PC-9 (cell line): ENCODE measurements around the gene CTSE. TPM values are rescaled to one million over a fixed set of nuclear protein-coding genes. Genes with fewer than 3 reads are reported as not detected.
"Not testable (repeated sequence)": the region's sequence is repeated elsewhere in the genome, so short reads cannot be mapped to it uniquely, and the experiment has no call there.

ENCODE experiments used
- BruUV-seq: library from RNA; stranded (reverse); fragments of 400-500 nt; replicated peaks from 2 replicates; lab custom pipeline; 2021; lab: Mats Ljungman, UMichigan
- CTCF ChIA-PET: fragments of 300-600 bp; sonication (Branson Sonifier 250); formaldehyde crosslinking; loops from one replicate; lab custom pipeline; 2022; ENCODE audit warnings: antibody characterized with exemption; lab: Charles Lee
- POLR2A ChIA-PET: fragments of 300-600 bp; sonication (Branson Sonifier 250); formaldehyde crosslinking; loops from one replicate; lab custom pipeline; 2022; ENCODE audit warnings: antibody characterized with exemption; ENCODE audit not compliant: unreplicated experiment; lab: Charles Lee
- DNase-seq, 2 experiments: peaks; one replicate each; pipeline versions ENCODE4 v3.0.0 to v3.0.0-alpha.2; 2015 to 2022; ENCODE audit warnings: mixed read lengths in 1 of 2
- H2AFZ ChIP-seq: fragments of 200-600 bp; sonication (generic); 2 replicates; pipeline ENCODE4 v1.8.1; 2017; ENCODE audit warnings: antibody characterized with exemption
- H3F3A ChIP-seq: fragments of 200-600 bp; sonication (generic); 2 replicates; pipeline ENCODE4 v1.8.1; 2017; ENCODE audit warnings: antibody characterized with exemption, mild to moderate bottlenecking, low read depth; ENCODE audit not compliant: insufficient read depth
- H3K27ac ChIP-seq: fragments of 200-600 bp; sonication (generic); 2 replicates; pipeline ENCODE4 v1.6.1; 2016; ENCODE audit warnings: mixed run types
- H3K27me3 ChIP-seq: fragments of 200-600 bp; sonication (generic); 2 replicates; pipeline ENCODE4 v1.6.1; 2016; ENCODE audit warnings: low read depth, mixed run types; ENCODE audit not compliant: insufficient read depth
- H3K36me3 ChIP-seq: fragments of 200-600 bp; sonication (generic); 2 replicates; pipeline ENCODE4 v1.6.1; 2016; ENCODE audit warnings: low read depth, mixed run types
- H3K4me1 ChIP-seq: fragments of 200-600 bp; sonication (generic); replicated peaks from 2 replicates; pipeline ENCODE4 v1.6.1; 2016; ENCODE audit warnings: mixed run types; ENCODE audit not compliant: insufficient read depth
- H3K4me2 ChIP-seq: fragments of 200-600 bp; sonication (generic); 2 replicates; pipeline ENCODE4 v1.6.1; 2017; ENCODE audit warnings: mixed run types
- H3K4me3 ChIP-seq: fragments of 200-600 bp; sonication (generic); 2 replicates; pipeline ENCODE4 v1.6.1; 2016; ENCODE audit warnings: mixed run types
- H3K79me2 ChIP-seq: fragments of 200-600 bp; sonication (generic); 2 replicates; pipeline ENCODE4 v1.6.1; 2017; ENCODE audit warnings: low read depth, mixed run types
- H3K9me2 ChIP-seq: fragments of 200-600 bp; sonication (generic); 2 replicates; pipeline ENCODE4 v1.8.1; 2017; ENCODE audit warnings: mild to moderate bottlenecking; ENCODE audit not compliant: insufficient read depth
- H3K9me3 ChIP-seq: fragments of 200-600 bp; sonication (generic); 2 replicates; pipeline ENCODE4 v1.8.1; 2016; ENCODE audit warnings: low read depth; ENCODE audit not compliant: insufficient read depth
- H4K20me1 ChIP-seq: fragments of 200-600 bp; sonication (generic); 2 replicates; pipeline ENCODE4 v1.8.1; 2017; ENCODE audit not compliant: insufficient read depth
- EZH2 ChIP-seq: fragments of 200-600 bp; sonication (generic); IDR thresholded peaks from 2 replicates; pipeline ENCODE4 v1.8.0; 2017; ENCODE audit warnings: antibody characterized with exemption, low read depth
- intact Hi-C: fragments of 100-400 bp; cut with micrococcal nuclease; formaldehyde crosslinking; loops from one replicate; pipeline ENCODE4 v1.10.0; 2022; ENCODE audit not compliant: unreplicated experiment
- total RNA-seq: library from RNA; stranded (reverse); gene quantifications from 2 replicates; pipeline ENCODE4 v1.2.3, GENCODE V29; 2021
- TF ChIP-seq, protein P1 (sequence below): fragments of 200-600 bp; sonication (generic); conservative IDR thresholded peaks from 2 replicates; pipeline ENCODE4 v1.6.1; 2017; ENCODE audit warnings: mixed run types, antibody characterized with exemption, mild to moderate bottlenecking, moderate library complexity

CTSE gene
- total RNA-seq, 1 experiment from 2014 or later = 1.2 TPM

DNA sequence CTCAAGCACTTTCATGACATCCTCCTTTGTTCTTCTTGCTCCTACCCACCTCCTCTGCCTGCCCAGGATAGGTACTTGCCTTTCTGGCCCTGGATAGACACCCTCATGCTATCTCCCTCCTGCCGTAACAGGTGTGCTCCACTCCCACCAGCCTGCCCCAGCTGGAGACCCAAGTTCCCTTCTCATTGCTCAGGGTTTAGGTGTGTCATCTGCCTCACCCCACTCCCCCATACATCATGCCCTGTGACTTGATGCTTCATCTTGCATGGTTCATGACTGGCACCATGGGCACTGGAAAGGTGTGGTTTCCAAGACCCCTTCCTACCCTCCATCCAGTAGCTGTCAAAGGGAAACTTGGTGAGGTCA is 35.2 kb upstream of the CTSE start:
- H3K4me3 ChIP-seq = no peak overlapping the region
- no peak for DNase-seq
- H4K20me1 ChIP-seq = no peaks in the 10 kb centered on the region
- H3K4me1 ChIP-seq = no peaks in the 10 kb centered on the region
- CTCF ChIA-PET = no interaction called here
- no TSS peak for BruUV-seq
- no peak overlapping the region for H2AFZ ChIP-seq
- TF ChIP-seq, protein P1, sequence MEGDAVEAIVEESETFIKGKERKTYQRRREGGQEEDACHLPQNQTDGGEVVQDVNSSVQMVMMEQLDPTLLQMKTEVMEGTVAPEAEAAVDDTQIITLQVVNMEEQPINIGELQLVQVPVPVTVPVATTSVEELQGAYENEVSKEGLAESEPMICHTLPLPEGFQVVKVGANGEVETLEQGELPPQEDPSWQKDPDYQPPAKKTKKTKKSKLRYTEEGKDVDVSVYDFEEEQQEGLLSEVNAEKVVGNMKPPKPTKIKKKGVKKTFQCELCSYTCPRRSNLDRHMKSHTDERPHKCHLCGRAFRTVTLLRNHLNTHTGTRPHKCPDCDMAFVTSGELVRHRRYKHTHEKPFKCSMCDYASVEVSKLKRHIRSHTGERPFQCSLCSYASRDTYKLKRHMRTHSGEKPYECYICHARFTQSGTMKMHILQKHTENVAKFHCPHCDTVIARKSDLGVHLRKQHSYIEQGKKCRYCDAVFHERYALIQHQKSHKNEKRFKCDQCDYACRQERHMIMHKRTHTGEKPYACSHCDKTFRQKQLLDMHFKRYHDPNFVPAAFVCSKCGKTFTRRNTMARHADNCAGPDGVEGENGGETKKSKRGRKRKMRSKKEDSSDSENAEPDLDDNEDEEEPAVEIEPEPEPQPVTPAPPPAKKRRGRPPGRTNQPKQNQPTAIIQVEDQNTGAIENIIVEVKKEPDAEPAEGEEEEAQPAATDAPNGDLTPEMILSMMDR = no peak
- no peak for TF ChIP-seq EZH2
- H3K9me3 ChIP-seq = no peaks in the 10 kb centered on the region
- H3F3A ChIP-seq = no peaks in the 10 kb centered on the region
- H3K27me3 ChIP-seq = no peaks in the 10 kb centered on the region
- H3K79me2 ChIP-seq = no peaks in the 10 kb centered on the region
- intact Hi-C loops = no loop called here
- H3K9me2 ChIP-seq = no peaks in the 10 kb centered on the region
- H3K27ac ChIP-seq = no peak overlapping the region
- POLR2A ChIA-PET = no interaction called here
- no peak overlapping the region for H3K4me2 ChIP-seq
- H3K36me3 ChIP-seq = no peaks in the 10 kb centered on the region

- DNase-seq, intact Hi-C loops, H3K9me2 ChIP-seq, H3F3A ChIP-seq, H4K20me1 ChIP-seq, H3K27me3 ChIP-seq, BruUV-seq, H3K9me3 ChIP-seq, H2AFZ ChIP-seq, H3K27ac ChIP-seq, H3K4me2 ChIP-seq, CTCF ChIA-PET, H3K4me1 ChIP-seq, H3K4me3 ChIP-seq, POLR2A ChIA-PET, H3K36me3 ChIP-seq, H3K79me2 ChIP-seq: not testable (repeated sequence)
Observed at GRCh38 chr1:206058289-206058926, 34.7 kb upstream of the CTSE start.

- BruUV-seq, H3K36me3 ChIP-seq, H3K9me3 ChIP-seq, H3K27me3 ChIP-seq, H3K4me3 ChIP-seq, H3K9me2 ChIP-seq, POLR2A ChIA-PET, H3K4me2 ChIP-seq, H3K27ac ChIP-seq, H3F3A ChIP-seq, CTCF ChIA-PET, H4K20me1 ChIP-seq, DNase-seq, H3K79me2 ChIP-seq, H2AFZ ChIP-seq, H3K4me1 ChIP-seq, intact Hi-C loops: not testable (repeated sequence)
Observed at GRCh38 chr1:206055639-206056323, 32.1 kb upstream of the CTSE start.

DNA sequence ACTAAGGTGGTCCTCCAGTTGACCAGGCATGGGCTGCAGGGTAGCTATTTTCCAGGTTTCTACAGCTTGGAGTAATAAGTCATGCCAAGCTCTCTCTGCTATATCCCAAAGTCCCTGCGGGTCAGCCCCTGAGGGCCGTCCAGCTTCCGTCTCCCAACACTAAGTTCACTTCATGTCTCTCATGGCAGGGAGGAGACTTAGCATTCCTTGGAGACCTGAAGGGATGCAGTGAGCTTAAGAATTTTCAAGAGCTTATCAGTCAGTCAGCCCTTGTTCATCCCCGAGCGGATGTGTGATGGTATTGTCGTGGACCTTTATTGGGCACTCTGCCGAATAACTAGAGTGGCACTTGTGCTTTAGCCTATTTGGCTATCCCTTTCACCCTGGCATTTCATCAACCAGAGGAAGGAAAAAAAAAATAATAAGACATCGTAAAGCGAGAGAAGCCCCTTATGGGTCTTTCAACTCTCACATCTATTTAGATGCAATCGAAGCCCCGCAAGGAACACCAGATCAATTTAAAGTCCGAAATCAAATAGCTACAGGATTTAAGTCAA is 31.5 kb upstream of the CTSE start:
- H3K79me2 ChIP-seq, H4K20me1 ChIP-seq, H3K4me2 ChIP-seq, CTCF ChIA-PET, H3F3A ChIP-seq, H2AFZ ChIP-seq, H3K27me3 ChIP-seq, DNase-seq, H3K9me2 ChIP-seq, H3K4me3 ChIP-seq, H3K9me3 ChIP-seq, BruUV-seq, intact Hi-C loops, H3K27ac ChIP-seq, H3K4me1 ChIP-seq, H3K36me3 ChIP-seq: not testable (repeated sequence)
- POLR2A ChIA-PET = interaction anchor here (0.7 kb wide), 1 partner anchor 57 kb away, joined by 3 read pairs; no protein-coding TSS in a partner anchor

GRCh38 chr1:206053616-206054015 is 29.9 kb upstream of the CTSE start:
- H3K4me2 ChIP-seq = not testable (repeated sequence)

DNA sequence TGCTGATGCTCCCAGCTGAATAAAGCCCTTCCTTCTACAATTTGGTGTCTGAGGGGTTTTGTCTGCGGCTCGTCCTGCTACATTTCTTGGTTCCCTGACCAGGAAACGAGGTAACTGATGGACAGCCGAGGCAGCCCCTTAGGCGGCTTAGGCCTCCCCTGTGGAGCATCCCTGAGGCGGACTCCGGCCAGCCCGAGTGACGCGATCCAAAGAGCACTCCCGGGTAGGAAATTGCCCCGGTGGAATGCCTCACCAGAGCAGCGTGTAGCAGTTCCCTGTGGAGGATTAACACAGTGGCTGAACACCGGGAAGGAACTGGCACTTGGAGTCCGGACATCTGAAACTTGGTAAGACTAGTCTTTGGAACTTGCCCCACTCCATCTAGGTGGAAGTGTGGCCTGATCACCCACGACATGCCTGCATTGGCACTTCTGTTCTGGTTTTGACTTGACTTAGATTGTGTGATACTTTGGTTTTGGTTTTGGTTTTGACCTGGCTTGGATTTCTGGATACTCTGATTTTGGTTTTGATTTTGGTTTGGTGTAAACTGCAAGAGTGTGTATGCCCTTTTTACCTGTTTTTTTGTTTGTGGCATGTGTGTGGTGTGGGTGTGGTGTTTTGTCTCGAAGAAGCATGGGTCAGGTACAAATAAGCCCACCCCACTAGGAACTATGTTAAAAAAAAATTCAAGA is 29.4 kb upstream of the CTSE start, which contains the start of gene RHEX:
Gene RHEX (plus strand): TSS at position 255 of the 692 bp plus-strand sequence. CDS start 44,656 bp downstream, outside the sequence.
- H3K9me2 ChIP-seq, H4K20me1 ChIP-seq, H3K4me2 ChIP-seq, H2AFZ ChIP-seq, H3K4me3 ChIP-seq, H3K79me2 ChIP-seq, intact Hi-C loops, H3K27me3 ChIP-seq, CTCF ChIA-PET, H3K36me3 ChIP-seq, DNase-seq, BruUV-seq, H3K9me3 ChIP-seq, H3F3A ChIP-seq, POLR2A ChIA-PET, H3K27ac ChIP-seq: not testable (repeated sequence)
- peaks cover 11% of the 10 kb centered on the region for H3K4me1 ChIP-seq

More at GRCh38 chr1:206053616-206054015, 29.9 kb upstream of the CTSE start:
- CTCF ChIA-PET, POLR2A ChIA-PET, DNase-seq, BruUV-seq, intact Hi-C loops, H3K79me2 ChIP-seq, H3K36me3 ChIP-seq, H3F3A ChIP-seq, H3K9me2 ChIP-seq, H3K9me3 ChIP-seq, H2AFZ ChIP-seq, H3K4me3 ChIP-seq, H3K27ac ChIP-seq, H4K20me1 ChIP-seq, H3K27me3 ChIP-seq: not testable (repeated sequence)
- H3K4me1 ChIP-seq = peaks cover 11% of the 10 kb centered on the region
